DMS114 treated with DMSO at 0.1 percent for 48 hours (cell line): Measurements from ENCODE around the gene DNPH1.

Source experiments
- DNase-seq: peaks from one replicate; lab custom pipeline; 2025; ENCODE audit not compliant: unreplicated experiment; lab: John Stamatoyannopoulos, UW

DNPH1 gene

DNA sequence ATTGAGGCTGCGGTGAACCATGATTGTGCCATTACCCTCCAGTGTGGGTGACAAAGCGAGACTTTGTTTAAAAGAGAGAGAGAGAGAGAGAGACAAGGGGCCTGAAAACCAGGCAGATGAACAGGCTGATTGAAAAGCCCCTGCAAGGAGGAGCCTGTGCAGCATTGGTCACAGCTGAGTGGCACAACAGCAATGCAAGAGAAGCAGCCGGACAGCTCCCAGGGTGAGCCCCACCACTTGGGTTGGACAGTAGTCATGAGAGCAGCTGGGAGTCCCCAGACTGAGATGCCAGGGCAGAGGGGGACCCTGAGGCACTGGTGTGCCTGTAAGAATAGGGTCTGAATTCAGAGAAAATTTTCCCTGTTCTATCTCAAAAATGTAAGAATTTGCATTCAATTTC, 10.2 kb downstream of the DNPH1 start:
- no peak for DNase-seq

DNA sequence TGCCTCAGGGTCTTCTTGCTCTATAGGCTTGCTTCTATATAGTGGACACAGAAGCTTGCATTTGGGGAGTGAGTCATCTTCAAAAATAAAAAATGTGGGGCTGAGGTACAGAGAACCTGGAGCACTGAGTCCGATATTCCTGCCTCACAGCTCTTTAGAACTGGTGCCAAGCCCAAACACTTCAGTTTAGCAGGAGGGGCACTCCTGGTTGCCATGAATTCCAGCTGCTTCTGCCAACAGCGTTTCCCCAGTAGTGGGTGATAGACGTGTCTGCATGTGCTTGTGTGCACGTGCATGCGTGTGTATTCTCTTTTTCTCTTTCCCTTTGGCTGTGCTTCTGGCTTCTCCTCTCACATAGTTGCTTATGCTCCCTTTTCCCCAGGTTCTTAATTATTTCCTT, 11.9 kb downstream of the DNPH1 start:
- no peak for DNase-seq

DNA sequence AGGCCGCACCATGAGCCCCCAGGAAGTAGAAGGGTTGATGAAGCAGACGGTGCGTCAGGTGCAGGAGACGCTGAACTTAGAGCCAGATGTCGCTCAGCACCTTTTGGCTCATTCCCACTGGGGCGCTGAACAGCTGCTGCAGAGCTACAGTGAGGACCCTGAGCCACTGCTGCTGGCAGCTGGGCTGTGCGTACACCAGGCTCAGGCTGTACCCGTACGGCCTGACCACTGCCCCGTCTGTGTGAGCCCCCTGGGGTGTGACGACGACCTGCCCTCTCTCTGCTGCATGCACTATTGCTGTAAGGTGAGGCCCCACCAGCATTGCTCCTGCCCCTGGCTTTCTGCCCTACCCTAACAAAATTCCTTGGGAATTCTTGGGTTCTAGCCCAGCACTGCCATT, 13.1 kb downstream of the DNPH1 start:
- DNase-seq: no peak

DNA sequence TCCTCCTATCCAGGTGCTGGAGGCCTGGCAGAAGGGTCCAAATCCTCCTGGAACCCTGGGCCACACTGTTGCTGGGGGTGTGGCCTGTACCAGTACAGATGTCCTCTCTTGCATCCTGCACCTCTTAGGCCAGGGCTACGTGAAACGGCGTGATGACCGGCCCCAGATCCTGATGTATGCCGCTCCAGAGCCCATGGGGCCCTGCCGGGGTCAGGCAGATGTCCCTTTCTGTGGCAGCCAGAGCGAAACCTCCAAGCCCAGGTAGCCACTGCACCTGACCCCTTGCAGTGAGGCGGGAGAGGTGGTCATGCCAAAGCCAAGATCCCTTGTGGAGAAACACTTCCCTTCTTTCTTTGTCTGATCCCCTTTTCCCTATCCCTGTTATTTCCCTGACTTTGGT, 14.2 kb downstream of the DNPH1 start:
- DNase-seq: no peak

DNA sequence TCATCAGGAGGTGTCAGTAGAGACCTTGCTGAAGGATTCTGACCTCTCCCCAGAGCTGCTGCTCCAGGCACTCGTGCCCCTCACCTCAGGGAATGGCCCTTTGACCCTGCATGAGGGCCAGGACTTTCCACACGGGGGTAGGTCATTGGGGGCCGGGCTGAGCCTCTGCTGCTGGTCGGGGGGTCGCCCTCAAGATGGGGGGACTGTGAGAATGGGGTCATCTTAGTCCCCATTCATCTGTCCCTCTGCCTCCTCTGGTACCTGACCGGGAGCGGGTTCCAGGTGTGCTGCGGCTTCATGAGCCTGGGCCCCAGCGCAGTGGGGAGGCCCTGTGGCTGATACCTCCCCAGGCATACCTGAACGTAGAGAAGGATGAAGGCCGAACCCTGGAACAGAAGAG, 15.8 kb downstream of the DNPH1 start:
- DNase-seq: no peak

DNA sequence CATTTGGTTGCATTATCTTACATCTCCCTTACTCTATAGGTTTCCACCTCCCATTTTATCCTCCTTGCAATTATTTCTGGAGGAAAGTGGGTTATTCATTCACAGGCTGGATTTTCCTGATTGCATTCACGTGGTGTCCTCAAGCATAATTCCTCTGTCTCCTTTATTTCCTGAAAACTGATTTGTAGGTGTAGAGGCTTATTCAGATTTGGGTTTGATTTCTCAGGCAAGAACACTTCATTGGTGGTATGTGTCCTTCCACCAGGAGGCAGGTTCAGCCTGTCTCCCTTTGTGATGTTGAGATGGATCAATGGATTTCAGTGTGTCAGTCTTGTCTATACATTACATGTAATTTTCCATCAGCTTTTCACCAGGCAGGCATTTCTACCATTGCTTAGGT, 17.3 kb downstream of the DNPH1 start:
- DNase-seq: no peak

DNA sequence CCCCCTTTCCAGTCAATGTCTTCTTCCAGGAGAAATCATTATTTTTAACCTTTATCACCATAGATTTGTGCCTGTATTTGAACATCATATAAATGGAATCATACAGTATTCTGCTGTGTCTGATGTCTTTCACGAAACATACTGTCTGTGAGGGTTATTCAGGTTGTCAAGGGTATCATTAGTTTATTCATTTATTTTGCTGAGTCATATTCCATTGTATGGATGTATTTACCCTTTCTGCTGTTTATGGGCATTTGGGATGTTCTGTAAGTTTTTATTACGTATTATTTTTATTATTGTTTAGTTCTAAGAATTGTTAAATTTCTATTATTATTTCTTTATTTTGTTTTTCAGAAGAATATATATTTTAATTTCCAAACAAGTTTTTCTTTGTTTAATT, 22.0 kb downstream of the DNPH1 start:
- DNase-seq: no peak

DNA sequence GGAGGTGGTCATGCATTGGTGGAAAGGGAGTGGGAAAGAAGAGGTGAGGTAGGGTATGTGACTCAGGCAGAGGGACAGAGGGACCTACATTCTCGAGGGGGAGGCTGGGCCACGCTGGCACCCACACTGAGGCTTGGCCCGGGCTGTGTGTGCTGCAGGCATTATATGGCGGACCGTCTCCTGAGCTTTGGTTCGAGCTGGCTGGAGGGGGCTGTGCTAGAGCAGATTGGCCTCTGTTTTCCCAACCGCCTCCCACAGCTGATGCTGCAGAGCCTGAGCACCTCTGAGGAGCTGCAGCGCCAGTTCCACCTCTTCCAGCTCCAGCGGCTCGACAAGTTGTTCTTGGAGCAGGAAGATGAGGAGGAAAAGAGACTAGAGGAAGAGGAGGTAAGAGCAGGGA, 23.4 kb downstream of the DNPH1 start:
- DNase-seq: no peak

DNA sequence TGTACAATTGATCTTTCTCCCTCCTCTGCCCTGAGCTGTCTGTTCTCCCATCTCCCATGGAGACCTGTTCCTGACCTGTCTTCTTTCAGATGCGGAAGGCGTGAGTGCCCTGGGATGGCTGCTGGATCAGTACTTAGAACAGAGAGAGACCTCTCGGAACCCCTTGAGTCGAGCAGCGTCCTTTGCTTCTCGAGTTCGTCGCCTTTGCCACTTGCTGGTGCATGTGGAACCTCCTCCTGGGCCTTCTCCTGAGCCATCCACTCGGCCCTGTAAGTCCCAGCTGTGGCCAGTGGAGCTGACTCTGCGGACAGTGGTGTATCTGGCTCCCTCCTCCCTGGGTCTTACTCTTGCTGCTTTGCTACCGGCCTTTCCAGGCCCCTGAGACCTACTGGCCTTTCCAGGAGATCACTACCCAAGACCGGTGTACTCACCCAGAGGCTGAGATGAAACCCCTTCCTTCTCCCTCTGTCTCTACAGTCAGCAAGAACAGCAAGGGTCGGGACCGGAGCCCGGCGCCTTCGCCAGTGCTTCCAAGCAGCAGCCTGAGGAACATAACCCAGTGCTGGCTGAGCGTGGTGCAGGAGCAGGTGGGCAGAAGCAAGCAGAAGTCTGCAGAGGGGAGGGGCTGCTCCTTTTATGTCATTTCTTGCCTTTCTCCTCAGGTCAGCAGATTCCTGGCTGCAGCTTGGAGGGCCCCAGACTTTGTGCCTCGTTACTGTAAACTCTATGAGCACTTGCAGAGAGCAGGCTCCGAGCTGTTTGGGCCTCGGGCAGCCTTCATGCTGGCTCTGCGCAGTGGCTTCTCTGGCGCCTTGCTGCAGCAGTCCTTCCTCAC, 24.8 kb downstream of the DNPH1 start:
- no peak for DNase-seq

DNA sequence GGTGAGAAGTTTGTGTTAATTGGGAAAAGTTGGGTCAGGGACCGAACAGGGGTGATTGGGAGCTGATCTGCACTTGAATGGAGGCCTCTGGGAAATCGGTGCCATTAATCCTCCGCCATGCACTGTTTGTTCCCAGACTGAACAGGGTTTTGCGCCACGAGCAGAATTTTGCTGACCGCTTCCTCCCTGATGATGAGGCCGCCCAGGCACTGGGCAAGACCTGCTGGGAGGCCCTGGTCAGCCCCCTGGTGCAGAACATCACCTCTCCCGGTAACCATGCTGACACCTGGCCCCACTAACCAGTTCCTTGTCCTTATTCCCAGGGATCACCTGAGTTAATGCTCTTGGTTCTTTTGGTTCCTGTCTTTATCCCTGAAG, 25.6 kb downstream of the DNPH1 start:
- no peak for DNase-seq

DNA sequence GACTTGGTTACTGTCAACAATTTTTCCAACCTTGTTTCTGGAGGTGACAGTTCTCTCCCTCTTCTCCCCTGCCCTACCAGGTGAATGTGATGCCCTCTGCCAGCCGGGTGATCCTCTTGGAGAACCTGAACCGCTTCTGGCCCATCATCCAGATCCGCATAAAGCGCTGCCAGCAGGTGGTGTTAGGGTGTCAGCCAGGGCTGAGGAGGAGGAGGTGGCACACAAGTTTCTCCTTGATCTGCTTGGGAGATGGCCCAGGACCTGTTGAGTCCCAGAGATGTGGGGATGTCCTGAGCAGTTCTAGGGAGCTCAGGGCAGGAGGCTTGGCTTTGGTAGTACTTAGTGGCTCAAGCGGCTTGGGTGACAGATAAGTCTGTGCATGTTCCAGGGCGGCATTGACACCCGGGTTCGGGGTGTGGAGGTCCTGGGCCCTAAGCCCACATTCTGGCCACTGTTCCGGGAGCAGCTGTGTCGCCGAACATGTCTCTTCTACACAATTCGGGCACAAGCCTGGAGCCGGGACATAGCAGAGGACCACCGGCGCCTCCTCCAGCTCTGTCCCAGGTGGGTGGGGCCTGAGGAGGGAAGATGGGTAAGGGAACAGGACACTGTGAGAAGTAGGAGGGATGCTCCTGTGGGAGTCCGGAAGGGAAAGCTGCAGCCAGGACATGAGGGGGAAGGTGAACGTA, 26.1 kb downstream of the DNPH1 start:
- no peak for DNase-seq

DNA sequence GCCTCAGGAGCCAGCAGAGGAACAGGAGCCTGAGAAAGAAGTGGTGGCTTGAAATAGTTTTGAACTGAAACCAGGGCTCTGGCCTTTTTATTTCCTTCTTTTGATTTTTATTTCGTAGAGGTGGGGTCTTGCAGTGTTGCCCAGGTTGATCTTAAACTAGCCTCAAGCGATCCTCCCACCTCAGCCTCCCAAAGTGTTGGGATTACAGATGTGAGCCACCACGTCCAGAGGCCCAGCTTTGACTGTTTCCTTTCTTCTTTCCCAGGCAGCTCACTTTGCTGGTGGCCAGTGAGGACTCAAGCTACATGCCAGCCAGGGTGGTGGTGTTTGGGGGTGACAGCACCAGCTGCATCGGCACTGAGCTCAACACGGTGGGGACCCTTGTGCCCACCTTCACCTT, 26.8 kb downstream of the DNPH1 start:
- no peak for DNase-seq

DNA sequence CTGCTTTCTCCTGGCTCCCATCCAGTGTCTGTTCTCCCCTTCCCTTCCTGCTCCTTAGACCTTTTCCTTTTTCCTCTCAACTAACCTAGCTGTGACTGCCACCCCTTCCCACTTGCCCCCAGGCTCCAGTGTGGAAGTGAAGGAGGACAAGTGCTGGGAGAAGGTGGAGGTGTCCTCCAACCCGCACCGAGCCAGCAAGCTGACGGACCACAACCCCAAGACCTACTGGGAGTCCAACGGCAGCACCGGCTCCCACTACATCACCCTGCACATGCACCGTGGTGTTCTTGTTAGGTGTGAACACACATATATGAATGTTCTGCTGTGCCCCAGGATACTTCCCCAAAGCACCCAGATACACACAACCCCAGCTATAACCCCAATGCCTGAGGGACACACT, 28.7 kb downstream of the DNPH1 start:
- no peak for DNase-seq

DNA sequence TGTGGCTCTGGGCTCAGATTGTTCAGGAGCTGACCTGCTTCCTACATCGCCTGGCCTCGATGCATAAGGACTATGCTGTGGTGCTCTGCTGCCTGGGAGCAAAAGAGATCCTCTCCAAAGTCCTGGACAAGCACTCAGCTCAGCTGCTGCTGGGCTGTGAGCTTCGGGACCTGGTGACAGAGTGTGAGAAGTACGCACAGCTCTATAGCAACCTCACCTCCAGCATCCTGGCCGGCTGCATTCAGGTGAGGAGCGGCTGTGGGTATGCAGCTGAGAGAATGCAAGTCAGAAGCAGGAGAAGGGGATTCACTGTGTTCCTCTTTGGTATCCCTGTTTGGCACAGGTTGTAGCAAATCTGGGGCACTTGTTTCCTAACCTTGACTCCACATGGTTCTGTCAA, 29.4 kb downstream of the DNPH1 start:
- no peak for DNase-seq

DNA sequence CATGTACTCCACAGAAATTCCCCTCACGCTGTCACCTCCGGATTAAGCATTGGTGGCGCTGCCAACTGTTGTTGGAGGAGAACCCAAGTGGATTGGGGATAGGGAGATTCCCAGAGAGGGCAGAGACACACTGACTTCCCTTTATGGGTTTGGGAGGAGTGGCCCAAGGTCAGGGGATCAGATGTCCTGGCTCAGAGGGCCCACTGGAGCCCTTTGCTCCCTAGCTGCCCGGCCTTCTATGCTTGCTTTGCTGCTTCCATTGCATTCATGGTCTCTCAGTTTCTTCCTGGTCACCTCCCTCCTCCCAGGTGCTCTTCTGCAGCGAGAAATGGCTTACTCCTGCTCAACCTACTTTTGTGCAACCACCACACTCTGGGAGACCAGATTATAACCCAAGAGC, 32.9 kb downstream of the DNPH1 start:
- no peak for DNase-seq

DNA sequence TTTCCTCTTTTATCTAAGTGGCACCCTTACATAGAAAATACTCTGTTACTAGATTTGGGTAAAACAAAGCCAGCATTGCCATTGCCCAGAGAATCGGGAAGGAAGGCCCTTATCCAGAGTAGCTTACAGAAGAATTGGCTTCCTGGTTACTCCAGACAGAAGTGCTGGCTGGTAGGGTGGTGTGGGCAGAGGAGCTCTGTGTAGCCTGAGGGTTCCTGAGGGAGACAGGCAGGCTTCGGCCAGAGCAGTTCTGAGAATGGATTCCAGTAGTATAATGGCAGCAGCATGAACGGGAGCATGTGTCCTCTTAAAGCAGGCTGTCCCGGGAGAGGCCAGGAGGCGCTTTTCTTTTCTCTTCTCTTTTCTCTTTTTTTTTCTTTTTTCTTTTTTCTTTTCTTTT, 35.4 kb downstream of the DNPH1 start:
- DNase-seq: no peak

DNA sequence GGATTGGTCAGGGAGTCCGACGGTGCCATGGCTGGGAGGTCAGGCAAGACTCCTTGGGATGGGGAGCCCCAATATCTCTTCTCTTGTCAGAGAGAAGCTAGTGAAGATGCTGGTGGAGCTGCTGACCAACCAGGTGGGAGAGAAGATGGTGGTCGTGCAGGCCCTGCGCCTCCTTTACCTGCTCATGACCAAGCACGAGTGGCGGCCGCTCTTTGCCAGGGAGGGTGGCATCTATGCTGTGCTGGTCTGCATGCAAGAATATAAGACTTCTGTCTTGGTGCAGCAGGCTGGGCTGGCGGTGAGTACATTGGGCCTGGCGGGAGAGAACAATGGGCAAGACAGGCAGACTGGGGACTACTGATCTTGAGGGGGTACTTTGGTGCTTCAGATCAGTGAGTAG, 36.4 kb downstream of the DNPH1 start:
- DNase-seq: no peak

DNA sequence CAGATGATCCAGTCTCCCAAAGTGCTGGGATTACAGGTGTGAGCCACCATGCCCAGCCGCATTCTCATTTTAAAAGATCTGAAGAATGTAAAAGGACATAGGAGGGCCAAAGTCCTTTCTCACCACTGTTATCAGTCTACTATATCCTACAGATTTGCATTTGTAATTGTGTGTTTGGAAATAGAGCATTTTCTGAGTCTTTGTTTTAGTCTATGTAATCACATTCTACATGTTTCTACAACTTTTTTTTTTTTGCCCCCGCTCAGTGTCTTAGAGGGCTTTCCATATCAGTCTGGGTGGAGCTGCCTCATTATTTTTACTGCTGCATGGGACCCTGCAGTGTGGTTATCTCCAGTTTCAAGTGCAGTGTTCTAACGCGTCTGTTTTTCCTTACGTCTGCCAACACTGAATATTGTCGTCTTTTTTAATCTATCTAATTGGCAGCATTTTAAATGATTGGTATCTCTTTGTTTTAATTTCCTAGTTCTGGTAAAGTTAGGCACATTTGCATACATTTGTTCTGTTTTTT, 39.4 kb downstream of the DNPH1 start:
- DNase-seq: no peak

DNA sequence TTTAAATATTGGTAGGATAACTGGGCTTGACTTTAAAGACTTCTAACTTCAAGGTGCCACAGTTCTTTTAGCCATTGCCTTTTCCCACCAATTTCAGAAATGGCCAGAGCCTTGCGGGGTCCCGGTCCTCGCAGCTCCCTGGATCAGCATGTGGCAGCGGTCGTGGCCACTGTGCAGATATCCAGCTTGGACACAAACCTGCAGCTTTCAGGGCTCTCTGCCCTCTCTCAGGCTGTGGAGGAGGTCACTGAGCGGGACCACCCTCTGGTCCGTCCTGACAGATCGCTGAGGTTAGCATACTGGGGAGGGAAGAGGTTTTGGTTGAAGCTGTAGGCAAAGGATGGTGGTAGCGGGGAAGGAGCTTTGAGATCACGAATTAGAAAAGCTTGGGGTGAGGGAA, 40.9 kb downstream of the DNPH1 start:
- DNase-seq: no peak

DNA sequence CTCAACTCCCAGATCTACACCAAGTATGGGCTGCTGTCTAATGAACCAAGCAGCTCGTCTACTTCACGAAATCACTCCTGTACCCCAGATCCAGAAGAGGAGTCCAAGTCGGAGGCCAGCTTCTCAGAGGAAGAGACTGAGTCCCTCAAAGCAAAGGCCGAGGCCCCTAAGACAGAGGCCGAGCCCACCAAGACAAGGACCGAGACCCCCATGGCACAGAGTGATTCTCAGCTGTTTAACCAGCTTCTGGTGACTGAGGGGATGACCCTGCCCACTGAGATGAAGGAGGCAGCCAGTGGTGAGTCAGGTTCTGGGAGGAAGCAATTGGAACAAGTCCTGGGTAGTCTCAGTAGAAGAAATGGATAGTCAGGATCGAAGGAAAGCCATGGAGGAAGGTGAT, 41.5 kb downstream of the DNPH1 start:
- DNase-seq: no peak

DNA sequence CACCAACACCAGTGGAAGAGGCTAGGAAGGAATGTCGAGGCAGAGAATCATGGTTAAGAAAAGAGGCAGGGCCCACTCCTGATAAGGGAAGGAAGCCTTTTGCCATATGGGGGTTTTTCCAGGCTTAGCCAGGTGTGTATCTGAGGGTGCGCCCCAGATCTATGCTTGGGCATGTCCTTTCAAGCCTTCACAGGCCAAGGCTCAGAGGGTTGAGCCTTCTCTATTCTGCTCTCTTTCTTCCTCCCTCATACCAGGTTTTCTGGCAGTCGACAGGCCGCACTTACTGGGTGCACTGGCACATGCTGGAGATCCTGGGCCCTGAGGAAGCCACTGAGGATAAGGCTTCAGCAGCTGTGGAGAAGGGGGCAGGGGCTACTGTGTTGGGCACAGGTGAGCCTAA, 42.6 kb downstream of the DNPH1 start:
- DNase-seq: no peak

DNA sequence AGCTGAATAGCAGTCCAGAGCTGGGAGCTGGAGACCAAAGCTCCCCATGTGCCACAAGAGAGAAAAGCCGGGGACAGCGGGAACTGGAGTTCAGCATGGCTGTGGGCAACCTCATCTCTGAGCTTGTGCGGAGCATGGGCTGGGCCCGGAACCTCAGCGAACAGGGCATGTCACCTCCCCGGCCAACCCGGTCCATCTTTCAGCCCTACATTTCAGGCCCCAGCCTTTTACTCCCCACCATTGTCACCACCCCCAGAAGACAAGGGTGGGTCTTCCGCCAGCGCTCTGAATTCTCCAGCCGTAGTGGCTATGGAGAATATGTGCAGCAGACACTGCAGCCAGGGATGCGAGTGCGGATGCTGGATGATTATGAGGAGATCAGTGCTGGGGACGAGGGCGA, 43.3 kb downstream of the DNPH1 start:
- DNase-seq: no peak
